Naive B cell (primary cell): ENCODE measurements around the gene SMIM31. TPM values are rescaled to one million over a fixed set of nuclear protein-coding genes. Genes with fewer than 3 reads are reported as not detected.

Experiments
- ATAC-seq, 2 donors: fragments of 150-1000 bp; cut with Tn5 transposase; 2 replicates each; pipeline ENCODE4 v1.10.0; 2021; ENCODE audit warnings: low read depth in 2 of 2, mild to moderate bottlenecking in 2 of 2, moderate library complexity in 2 of 2
- DNase-seq: peaks from one replicate; pipeline ENCODE4 v3.0.0; 2022
- H3K27ac Mint-ChIP-seq, 6 donors: one replicate each; pipeline ENCODE4 v1.8.0; 2020 to 2022; ENCODE audit warnings: mild to moderate bottlenecking in 6 of 6, mixed read lengths in 6 of 6, moderate library complexity in 5 of 6, inconsistent platforms in 2 of 6
- H3K27me3 Mint-ChIP-seq, 3 donors: one replicate each; pipeline ENCODE4 v1.8.0; 2021 to 2022; ENCODE audit warnings: mixed read lengths in 3 of 3, mild to moderate bottlenecking in 1 of 3
- H3K36me3 Mint-ChIP-seq, 2 donors: one replicate each; pipeline ENCODE4 v1.8.0; 2020 to 2022; ENCODE audit warnings: mixed read lengths in 2 of 2, inconsistent platforms in 1 of 2, mild to moderate bottlenecking in 1 of 2
- H3K4me1 Mint-ChIP-seq, 3 donors: one replicate each; pipeline ENCODE4 v1.8.0; 2020 to 2022; ENCODE audit warnings: mixed read lengths in 3 of 3, inconsistent platforms in 1 of 3, mild to moderate bottlenecking in 1 of 3, moderate library complexity in 1 of 3
- H3K4me3 Mint-ChIP-seq, 8 donors: one replicate each; pipeline ENCODE4 v1.8.0; 2020 to 2022; ENCODE audit warnings: mild to moderate bottlenecking in 8 of 8, mixed read lengths in 8 of 8, moderate library complexity in 8 of 8, inconsistent platforms in 2 of 8
- H3K9me3 Mint-ChIP-seq, 7 donors: one replicate each; pipeline ENCODE4 v1.8.0; 2020 to 2022; ENCODE audit warnings: mixed read lengths in 7 of 7, mild to moderate bottlenecking in 5 of 7, inconsistent platforms in 2 of 7, moderate library complexity in 1 of 7
- polyA plus RNA-seq, 6 donors: library from polyadenylated mRNA; unstranded; fragments of 300-500 nt; fragmentation: Illumina TruSeq; gene quantifications; one replicate each; pipeline ENCODE4 v1.2.3, GENCODE V29; 2021; ENCODE audit warnings: low read depth in 6 of 6

Gene SMIM31
- polyA plus RNA-seq, result not detected

DNA sequence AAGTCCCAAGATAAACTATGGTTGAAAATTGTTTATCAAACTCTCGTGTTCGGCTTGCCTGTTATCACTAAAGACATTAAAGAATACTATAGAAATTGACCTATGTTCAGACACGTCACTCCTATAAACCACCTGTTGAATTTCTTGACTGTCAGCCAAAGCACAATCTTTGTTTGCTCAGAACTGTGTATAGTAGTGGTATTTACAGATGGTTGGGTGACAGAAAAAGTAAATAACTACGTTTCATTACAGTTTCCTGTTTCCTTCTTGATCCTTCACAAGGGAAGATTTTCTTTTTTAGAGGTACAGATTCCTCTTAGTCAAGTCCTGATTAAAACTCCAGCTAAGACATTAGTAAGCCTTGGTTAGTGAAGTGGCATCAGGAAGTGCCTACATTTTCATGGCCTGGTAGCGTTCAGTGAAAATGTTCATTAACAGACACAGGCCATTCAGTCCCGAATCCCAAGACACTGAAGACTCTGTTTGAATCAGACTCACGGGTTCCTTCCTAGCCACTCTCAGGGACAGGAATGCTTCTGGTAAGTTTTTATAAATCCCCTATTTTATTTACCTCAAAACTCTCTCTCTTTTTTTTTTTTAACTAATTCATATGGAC lies at the start of gene SMIM31:
Gene SMIM31 (plus strand): TSS at position 259 of the 616 bp plus-strand sequence. CDS start 16,313 bp downstream, outside the sequence.
- Mint-ChIP-seq H3K27me3 (peaks cover 0 to 8% (median 7%) of the 10 kb centered on the region in 3 donors), H3K4me1 (no peaks in the 10 kb centered on the region), H3K27ac (no peak within 1 kb of the TSS), H3K9me3 (peaks cover 2 to 20% (median 14%) of the 10 kb centered on the region in 7 donors), H3K4me3 (peak within 1 kb of the TSS in 1 of 8 donors; percentile 45), H3K36me3 (no peaks in the 10 kb centered on the region)
- no peak for ATAC-seq
- no peak for DNase-seq

DNA sequence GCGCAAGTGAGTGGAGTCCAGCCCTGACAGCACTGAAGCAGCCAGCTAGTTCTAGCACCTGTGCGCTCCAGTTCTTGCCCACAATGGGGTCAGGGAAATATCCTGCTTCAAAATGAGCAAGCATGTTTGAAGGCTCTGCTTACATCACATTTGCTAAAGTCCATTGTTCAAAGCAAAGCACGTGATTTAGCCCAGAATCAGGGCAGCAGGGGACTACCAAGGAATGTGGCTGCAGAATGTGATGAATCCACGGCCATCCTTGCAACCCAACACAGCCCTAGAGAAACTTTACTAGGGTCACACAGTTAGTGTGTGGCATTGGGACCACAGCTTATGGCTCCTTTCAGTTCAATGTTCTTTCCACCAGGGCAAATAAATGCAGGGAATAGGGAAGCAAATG lies 47.3 kb upstream of the SMIM31 start:
- no peaks in the 10 kb centered on the region for H3K27me3 Mint-ChIP-seq
- H3K9me3 Mint-ChIP-seq, result peaks cover 0 to 6% (median 0%) of the 10 kb centered on the region in 7 donors

GRCh38 chr4:164716901-164717300 lies 37.0 kb upstream of the SMIM31 start:
- Mint-ChIP-seq H3K36me3 (no peaks in the 10 kb centered on the region), H3K9me3 (peaks cover 0 to 9% (median 0%) of the 10 kb centered on the region in 7 donors), H3K27ac (no peak overlapping the region), H3K4me3 (no peak overlapping the region), H3K27me3 (peaks cover 0 to 6% (median 4%) of the 10 kb centered on the region in 3 donors), H3K4me1 (no peaks in the 10 kb centered on the region)
- DNase-seq, result no peak
- ATAC-seq, result no peak

More for the DNA sequence above, 47.3 kb upstream of the SMIM31 start:
- ATAC-seq (no peak), DNase-seq (no peak)
- Mint-ChIP-seq H3K4me1 (no peaks in the 10 kb centered on the region), H3K27ac (no peak overlapping the region), H3K36me3 (no peaks in the 10 kb centered on the region), H3K4me3 (no peak overlapping the region)

DNA sequence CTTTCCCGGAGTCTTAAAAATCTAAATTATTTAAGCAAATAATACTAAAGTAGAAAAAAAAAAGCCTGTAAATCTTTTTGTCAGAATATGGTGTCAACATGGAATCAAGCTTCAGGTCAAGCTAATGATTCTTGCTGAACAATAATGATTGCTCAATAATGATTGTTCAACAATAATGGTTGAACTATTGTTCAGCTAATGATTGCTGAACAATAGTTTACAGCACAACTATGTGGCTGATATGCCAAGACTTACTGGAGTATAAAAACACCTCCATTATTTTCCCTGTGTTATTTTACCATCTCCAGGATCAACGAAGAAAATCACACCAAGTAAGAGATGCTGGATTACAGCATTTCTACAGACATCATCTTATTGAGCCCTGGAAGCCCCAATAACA lies 35.1 kb upstream of the SMIM31 start:
- no peaks in the 10 kb centered on the region for H3K36me3 Mint-ChIP-seq
- DNase-seq, result no peak
- ATAC-seq, result no peak
- no peaks in the 10 kb centered on the region for H3K4me1 Mint-ChIP-seq
- H3K27ac Mint-ChIP-seq, result no peak overlapping the region
- no peak overlapping the region for H3K4me3 Mint-ChIP-seq
- H3K27me3 Mint-ChIP-seq, result peaks cover 0 to 6% (median 5%) of the 10 kb centered on the region in 3 donors
- no peaks in the 10 kb centered on the region for H3K9me3 Mint-ChIP-seq

GRCh38 chr4:164725066-164725465 lies 28.9 kb upstream of the SMIM31 start:
- H3K4me3 Mint-ChIP-seq, result no peak overlapping the region
- no peak for ATAC-seq
- no peaks in the 10 kb centered on the region for H3K36me3 Mint-ChIP-seq
- no peaks in the 10 kb centered on the region for H3K4me1 Mint-ChIP-seq
- no peaks in the 10 kb centered on the region for H3K9me3 Mint-ChIP-seq
- H3K27me3 Mint-ChIP-seq, result peaks cover 0 to 14% (median 13%) of the 10 kb centered on the region in 3 donors
- DNase-seq, result no peak
- no peak overlapping the region for H3K27ac Mint-ChIP-seq

- H3K36me3 Mint-ChIP-seq, result no peaks in the 10 kb centered on the region
- H3K27ac Mint-ChIP-seq, result no peak overlapping the region
- H3K4me1 Mint-ChIP-seq, result no peaks in the 10 kb centered on the region
- H3K27me3 Mint-ChIP-seq, result peaks cover 0 to 18% (median 7%) of the 10 kb centered on the region in 3 donors
- no peak for DNase-seq
- ATAC-seq, result no peak
- H3K4me3 Mint-ChIP-seq, result no peak overlapping the region
- no peaks in the 10 kb centered on the region for H3K9me3 Mint-ChIP-seq
Measured at GRCh38 chr4:164730705-164731393, 23.1 kb upstream of the SMIM31 start.

GRCh38 chr4:164731827-164732474 lies 22.0 kb upstream of the SMIM31 start:
- no peak overlapping the region for H3K4me3 Mint-ChIP-seq
- peak in 1 of 2 donors; percentile 37 for ATAC-seq
- H3K27ac Mint-ChIP-seq, result no peak overlapping the region
- peak; percentile 20 for DNase-seq
- H3K9me3 Mint-ChIP-seq, result no peaks in the 10 kb centered on the region
- H3K4me1 Mint-ChIP-seq, result no peaks in the 10 kb centered on the region
- H3K36me3 Mint-ChIP-seq, result no peaks in the 10 kb centered on the region
- peaks cover 0 to 18% (median 7%) of the 10 kb centered on the region in 3 donors for H3K27me3 Mint-ChIP-seq

- no peaks in the 10 kb centered on the region for H3K36me3 Mint-ChIP-seq
- H3K4me1 Mint-ChIP-seq, result no peaks in the 10 kb centered on the region
- ATAC-seq (no peak), DNase-seq (no peak)
- no peak overlapping the region for H3K4me3 Mint-ChIP-seq
- H3K9me3 Mint-ChIP-seq, result peaks cover 0 to 3% (median 0%) of the 10 kb centered on the region in 7 donors
- H3K27me3 Mint-ChIP-seq, result peaks cover 0 to 7% (median 0%) of the 10 kb centered on the region in 3 donors
- H3K27ac Mint-ChIP-seq, result peak overlapping the region in 2 of 6 donors; percentile 8 to 29
Measured at GRCh38 chr4:164734484-164734883, 19.4 kb upstream of the SMIM31 start.

DNA sequence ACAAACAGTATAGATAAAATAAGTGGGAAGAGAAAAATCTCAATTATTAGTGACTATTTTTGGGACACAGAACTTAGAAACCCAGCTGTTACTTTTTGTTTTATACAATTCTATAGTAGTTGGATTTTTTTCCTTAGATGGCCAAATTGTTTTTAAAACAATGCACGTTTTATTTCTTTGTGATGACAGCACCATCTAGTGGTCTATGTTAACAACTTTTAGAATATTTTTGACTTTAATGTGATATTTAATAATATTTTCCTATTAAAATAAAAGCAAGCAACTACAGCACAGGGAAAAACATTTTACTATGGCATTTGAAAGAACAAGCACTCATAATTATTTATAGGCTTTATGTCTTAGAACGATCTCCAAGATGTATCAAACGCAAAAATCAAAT lies 5.6 kb upstream of the SMIM31 start:
- Mint-ChIP-seq H3K9me3 (peaks cover 2 to 19% (median 13%) of the 10 kb centered on the region in 7 donors), H3K4me1 (no peaks in the 10 kb centered on the region), H3K27ac (no peak overlapping the region), H3K4me3 (no peak overlapping the region), H3K36me3 (no peaks in the 10 kb centered on the region), H3K27me3 (peaks cover 0 to 10% (median 7%) of the 10 kb centered on the region in 3 donors)
- DNase-seq (no peak), ATAC-seq (no peak)

DNA sequence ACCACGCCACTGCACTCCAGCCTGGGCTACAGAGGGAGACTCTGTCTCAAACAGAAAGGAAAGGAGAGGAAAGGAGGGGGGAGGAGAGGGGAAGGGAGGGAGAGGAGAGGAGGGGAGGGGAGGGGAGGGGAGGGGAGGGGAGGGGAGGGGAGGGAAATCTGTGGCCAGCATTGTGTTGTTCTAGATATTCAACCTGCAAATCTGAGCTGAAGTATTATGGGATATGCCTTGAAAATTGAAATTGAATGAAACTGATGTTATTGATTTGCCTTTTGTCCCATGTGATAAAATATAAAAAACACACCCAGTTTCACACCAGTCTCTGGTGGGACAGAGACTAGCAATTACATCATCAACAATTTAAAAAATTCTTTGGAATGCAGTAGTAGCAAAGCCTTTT lies 1.5 kb downstream of the SMIM31 start:
- Mint-ChIP-seq H3K4me3 (no peak overlapping the region), H3K27me3 (peaks cover 9 to 18% (median 9%) of the 10 kb centered on the region in 3 donors), H3K4me1 (no peaks in the 10 kb centered on the region), H3K27ac (no peak overlapping the region), H3K36me3 (no peaks in the 10 kb centered on the region), H3K9me3 (peaks cover 2 to 20% (median 14%) of the 10 kb centered on the region in 7 donors)
- no peak for ATAC-seq
- DNase-seq, result no peak

DNA sequence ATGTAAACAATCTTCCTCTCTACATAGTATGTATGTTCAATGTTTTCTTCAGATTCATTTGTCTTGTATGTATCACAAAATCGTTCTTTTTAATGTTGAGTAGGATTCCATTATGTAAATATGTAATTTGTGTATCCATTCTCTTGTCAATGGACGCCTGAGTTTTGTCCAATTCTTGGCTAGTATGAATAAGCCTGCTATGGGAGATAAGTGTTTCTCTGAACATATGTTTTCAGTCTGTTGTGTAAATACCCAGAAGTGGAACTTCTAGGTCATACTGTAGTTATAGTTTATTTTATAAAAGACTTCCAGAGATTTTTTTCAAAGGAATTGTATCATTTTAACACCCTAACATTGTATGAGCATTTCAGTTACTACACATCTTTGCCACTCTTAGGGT lies 2.8 kb downstream of the SMIM31 start:
- Mint-ChIP-seq H3K4me3 (no peak overlapping the region), H3K27me3 (peaks cover 9 to 19% (median 9%) of the 10 kb centered on the region in 3 donors), H3K27ac (no peak overlapping the region), H3K36me3 (no peaks in the 10 kb centered on the region), H3K9me3 (peaks cover 2 to 19% (median 13%) of the 10 kb centered on the region in 7 donors), H3K4me1 (no peaks in the 10 kb centered on the region)
- DNase-seq (no peak), ATAC-seq (no peak)

- no peak for ATAC-seq
Measured at GRCh38 chr4:164761241-164761640, 7.3 kb downstream of the SMIM31 start.

GRCh38 chr4:164761746-164762275 lies 7.9 kb downstream of the SMIM31 start:
- Mint-ChIP-seq H3K4me1 (no peaks in the 10 kb centered on the region), H3K36me3 (no peaks in the 10 kb centered on the region), H3K9me3 (no peaks in the 10 kb centered on the region), H3K27me3 (peaks cover 16 to 28% (median 21%) of the 10 kb centered on the region in 3 donors), H3K27ac (no peak overlapping the region), H3K4me3 (no peak overlapping the region)
- ATAC-seq, result no peak
- no peak for DNase-seq

More at GRCh38 chr4:164761241-164761640, 7.3 kb downstream of the SMIM31 start:
- Mint-ChIP-seq H3K4me1 (no peaks in the 10 kb centered on the region), H3K9me3 (no peaks in the 10 kb centered on the region), H3K27ac (no peak overlapping the region), H3K36me3 (no peaks in the 10 kb centered on the region), H3K4me3 (no peak overlapping the region), H3K27me3 (peaks cover 13 to 27% (median 24%) of the 10 kb centered on the region in 3 donors)
- DNase-seq, result no peak
